GM12801 (cell line): ENCODE data around the gene RAB11A.

Source experiments
- CTCF ChIP-seq: IDR thresholded peaks from one replicate; pipeline ENCODE4 v1.5.1; 2011; ENCODE audit warnings: control low read depth; ENCODE audit not compliant: insufficient read length; ENCODE audit errors: extremely low read depth

Gene RAB11A

GRCh38 chr15:65869126-65869953 is at the start of gene RAB11A:
Gene RAB11A, plus strand, starts transcription at chr15:65869491. Its CDS starts 95 bp downstream, at chr15:65869586.
- TF ChIP-seq CTCF: no peak

- no peak for TF ChIP-seq CTCF
These were observed 49.7 kb upstream of the RAB11A start for GRCh38 chr15:65819563-65819960.

- no peak for TF ChIP-seq CTCF
These were observed 48.2 kb upstream of the RAB11A start for GRCh38 chr15:65821070-65821469.

- TF ChIP-seq CTCF: no peak
These were observed 47.0 kb upstream of the RAB11A start for GRCh38 chr15:65822316-65822715.

- TF ChIP-seq CTCF: no peak
These were observed 45.1 kb upstream of the RAB11A start for GRCh38 chr15:65824031-65824743.

- no peak for TF ChIP-seq CTCF
These were observed 44.2 kb upstream of the RAB11A start for GRCh38 chr15:65824941-65825544.

GRCh38 chr15:65827065-65827464 is 42.2 kb upstream of the RAB11A start:
- no peak for TF ChIP-seq CTCF
